HG02938 (cell line): ENCODE data around the gene DLK1.

Experiments used
- ATAC-seq: cut with Tn5 transposase; IDR thresholded peaks from one replicate; pipeline ENCODE4 v1.9.1; 2021; ENCODE audit warnings: mild to moderate bottlenecking, moderate library complexity; ENCODE audit not compliant: unreplicated experiment

Gene DLK1

DNA sequence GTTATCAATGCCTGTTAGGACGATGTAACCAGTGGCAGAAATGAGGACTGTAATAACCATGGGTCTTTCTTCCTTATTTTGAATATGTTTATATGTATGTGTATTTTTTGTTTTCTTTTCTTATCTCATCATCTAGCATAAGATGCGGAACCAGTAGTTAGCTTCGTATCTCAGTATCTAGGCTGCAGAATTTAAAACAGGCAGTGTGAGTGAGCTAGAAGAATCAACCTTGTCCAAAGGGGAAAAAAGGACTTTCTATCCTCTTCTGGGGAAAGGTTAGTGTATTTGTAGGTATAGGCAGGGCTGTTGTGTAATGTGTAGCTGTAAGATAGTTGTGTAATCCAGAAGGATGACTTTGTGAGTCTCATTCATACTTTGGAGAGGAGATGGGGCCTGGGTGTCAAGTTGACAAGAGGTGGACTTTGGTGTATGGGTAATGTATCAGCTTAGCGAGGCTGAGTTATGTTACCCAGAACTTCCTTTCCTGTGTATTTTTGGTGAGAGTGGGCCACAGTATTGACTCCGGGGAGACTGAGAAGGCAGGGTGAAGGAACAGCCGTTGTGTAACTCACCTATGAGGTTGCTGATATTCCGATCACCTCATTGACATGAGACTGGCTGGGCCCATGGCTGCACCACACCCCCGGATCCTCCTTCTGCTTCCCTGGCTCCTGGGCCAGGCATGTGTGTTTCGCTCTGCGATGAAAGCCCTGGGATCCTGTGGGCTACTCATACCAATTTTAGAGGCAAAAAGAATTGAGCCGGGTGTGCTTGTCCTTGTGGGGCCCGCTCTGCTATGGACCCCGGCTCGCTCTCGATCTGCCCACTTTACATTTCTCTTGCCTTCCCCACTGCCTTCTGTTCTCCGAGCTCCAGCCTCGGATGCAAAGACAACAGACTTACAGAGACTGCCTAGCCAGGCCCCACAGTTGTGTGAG, 24.3 kb downstream of the DLK1 start:
- no peak for ATAC-seq

DNA sequence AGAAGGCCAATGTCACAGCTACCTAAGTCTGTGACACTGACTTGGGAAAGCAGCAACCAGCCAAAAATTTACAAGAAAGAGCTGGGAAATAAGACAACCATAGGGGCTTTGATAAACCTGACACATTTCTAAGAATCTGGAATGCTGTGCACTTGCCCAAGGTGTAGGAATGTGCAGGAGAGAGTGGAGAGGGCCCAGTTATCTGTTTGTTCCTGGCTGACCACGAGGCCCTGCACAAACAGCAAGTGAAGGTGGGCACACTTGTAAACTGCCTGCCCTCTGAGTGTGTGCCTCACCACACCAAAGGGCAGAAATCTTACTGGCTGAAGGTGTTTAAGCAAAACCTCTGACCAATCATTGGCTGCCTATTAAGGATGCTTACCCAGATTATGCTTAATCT, 27.3 kb downstream of the DLK1 start:
- ATAC-seq: no peak

- no peak for ATAC-seq
These were observed 29.0 kb downstream of the DLK1 start for GRCh38 chr14:100755649-100756048.

DNA sequence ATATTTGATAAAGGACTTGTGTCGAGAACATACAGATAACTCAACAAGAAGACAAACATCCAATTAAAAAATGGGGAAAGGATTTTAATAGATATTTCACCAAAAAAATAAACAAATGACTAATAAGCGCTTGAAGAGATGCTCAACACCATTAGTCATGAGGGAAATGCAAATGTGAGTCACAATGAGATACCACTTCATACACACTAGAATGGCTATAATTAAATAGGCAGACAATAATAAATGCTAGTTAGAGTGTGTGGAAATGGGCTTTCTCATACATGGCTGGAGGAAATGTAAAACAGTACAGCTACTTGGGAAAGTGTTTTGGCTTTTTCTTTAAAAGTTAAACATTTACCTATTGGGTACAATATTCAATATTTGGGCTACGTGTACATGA, 34.8 kb downstream of the DLK1 start:
- no peak for ATAC-seq

GRCh38 chr14:100762089-100762515, 35.4 kb downstream of the DLK1 start:
- no peak for ATAC-seq

GRCh38 chr14:100762901-100763300, 36.2 kb downstream of the DLK1 start:
- no peak for ATAC-seq

DNA sequence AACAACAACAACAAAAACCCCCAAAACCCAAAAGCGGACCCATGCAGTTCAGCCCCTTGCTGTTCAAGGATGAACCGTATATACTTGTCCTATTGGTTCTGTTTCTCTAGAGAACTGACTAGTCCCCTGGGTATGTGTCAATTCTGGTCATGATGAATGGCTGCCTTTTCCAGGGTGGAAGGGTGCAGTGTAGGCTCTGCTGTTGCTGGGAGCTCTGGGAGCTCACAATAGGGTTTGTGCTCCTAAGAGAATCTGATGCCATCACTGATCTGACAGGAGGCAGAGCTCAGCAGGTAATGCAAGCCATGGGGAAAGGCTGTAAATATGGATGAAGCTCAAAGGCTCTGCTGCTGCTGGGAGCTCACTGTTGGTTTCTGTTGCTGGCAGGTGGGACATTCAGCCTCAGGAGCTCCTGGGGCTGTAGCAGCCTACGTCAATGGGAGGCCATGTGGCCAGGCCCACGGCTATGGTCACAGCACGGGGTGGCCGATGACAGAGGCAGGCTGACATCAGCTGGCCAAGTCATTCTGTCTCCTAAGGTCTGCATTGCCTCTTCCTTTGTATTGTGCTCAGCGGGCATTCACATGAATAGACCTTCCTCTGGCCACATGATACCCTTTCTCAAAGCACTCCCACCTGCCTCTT, 37.9 kb downstream of the DLK1 start:
- ATAC-seq: no peak

DNA sequence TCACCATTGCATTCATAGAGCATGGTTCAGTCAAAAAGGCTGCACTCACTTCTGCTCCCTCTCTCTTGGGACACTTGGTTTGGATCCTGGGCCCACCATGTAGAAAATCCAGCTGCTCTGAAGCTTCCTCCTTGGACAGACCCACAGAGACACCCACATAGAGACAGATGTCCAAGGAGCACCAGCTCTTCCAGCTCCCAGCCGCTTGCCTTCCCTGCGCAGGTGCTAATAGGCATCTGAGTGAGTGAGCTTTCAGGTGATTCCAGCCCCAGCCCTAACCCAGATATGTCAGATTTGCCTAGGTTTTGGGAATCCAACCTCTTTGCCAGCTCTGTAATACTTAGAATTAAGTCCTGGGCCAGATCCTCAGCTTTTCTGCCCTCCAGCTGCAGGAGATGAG, 38.6 kb downstream of the DLK1 start:
- no peak for ATAC-seq

DNA sequence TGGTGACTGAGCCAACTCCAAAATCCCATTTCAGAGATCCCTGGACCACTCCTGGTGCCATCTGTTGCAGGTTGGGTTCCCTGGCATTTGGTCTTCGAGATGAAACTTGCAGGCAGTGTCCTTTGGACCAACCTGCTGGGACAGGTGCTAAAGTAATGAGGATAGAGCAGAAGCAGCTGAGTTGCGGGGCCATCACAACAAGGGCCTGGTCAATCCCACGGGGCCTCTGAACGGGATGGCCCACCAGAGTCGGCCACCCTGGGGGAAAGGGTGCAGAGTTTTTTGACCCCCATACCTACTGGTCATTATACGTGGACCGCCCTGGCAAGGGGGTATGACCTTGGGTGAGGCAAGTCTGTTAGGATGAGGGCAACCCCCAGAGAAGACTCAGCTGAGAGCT, 39.3 kb downstream of the DLK1 start:
- ATAC-seq: no peak

DNA sequence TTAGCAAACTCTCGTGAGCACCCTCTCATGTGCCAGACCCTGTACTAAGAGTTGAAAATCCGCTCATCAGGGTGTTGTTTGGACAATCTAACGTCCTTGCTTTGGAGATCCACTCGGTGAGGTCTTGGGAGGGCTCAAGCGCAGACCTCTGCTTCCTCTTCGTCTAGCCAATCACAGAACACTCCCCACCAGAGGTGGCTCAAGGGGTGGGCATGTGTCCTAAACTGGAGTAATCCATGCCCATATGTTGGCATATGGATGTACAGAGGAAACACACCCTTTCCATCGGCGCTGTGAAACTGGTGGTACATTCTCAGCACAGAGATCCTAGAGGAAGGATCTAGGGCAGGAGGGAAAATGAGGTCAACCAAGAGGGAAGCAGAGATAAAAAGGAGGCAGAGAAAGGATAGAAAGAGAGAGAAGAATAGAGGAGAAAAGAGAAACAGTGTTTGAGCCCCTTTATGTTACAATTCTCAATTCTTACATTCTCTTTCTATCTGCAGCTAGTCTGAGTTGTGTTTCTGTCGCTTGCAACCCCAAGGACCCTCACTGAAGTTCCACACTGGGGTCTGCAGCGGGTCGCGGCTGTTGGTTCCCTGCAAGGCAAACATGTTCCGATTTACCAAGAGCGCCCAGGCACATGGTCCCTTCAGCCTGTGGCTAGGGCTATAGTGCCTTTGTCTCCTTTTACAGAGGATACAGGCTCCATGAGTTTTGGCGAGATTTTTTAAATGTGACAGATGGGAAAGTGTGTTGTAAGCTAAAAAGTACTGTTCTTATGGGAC, 40.5 kb downstream of the DLK1 start:
- no peak for ATAC-seq

- no peak for ATAC-seq
These were observed 41.3 kb downstream of the DLK1 start for GRCh38 chr14:100767788-100768536.

DNA sequence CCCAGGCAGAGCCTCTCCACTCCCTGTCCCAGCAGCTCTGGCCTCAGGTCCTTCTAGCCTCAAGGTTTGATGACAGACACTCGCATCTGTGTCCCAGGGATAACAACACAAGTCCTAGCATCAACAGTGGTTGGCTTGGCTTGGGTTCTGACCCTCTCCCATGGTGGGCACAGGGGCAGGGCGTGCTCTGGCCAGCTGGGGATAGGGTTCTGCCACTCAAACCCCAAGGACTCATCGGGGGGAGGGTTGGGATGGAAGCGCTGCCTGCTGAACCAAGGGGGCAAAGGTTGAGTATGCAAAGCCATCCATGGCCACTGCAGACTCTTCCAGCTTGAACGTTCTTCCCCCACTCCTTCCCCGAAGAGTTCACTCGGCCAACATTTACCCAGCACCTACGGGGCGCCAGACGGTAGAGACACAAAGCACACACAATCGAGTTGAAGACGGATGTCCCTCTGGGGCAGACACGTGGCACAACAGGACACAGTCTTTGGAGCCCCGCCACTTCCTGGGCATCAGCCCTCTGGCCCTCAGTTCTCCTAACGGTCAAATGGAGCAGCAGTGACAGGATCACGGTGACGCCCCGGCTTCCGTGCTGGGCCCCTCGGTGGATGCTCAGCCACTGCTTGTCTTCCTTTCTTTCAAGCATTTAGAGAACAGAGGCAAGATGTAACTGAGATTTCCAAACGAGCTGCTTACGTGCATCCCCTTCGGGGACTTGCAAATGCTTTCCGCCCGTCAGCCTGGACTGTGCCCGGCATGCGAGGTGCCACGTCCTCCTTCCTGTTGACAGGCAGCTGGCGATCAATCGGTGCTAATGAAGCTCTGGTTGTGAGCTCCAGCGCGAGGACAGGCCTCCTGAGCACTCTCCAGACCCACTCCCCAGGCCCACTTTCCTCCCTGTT, 42.6 kb downstream of the DLK1 start:
- ATAC-seq: no peak

- ATAC-seq: no peak
These were observed 43.4 kb downstream of the DLK1 start for GRCh38 chr14:100770046-100770445.

- no peak for ATAC-seq
These were observed 44.0 kb downstream of the DLK1 start for GRCh38 chr14:100770605-100771120.

DNA sequence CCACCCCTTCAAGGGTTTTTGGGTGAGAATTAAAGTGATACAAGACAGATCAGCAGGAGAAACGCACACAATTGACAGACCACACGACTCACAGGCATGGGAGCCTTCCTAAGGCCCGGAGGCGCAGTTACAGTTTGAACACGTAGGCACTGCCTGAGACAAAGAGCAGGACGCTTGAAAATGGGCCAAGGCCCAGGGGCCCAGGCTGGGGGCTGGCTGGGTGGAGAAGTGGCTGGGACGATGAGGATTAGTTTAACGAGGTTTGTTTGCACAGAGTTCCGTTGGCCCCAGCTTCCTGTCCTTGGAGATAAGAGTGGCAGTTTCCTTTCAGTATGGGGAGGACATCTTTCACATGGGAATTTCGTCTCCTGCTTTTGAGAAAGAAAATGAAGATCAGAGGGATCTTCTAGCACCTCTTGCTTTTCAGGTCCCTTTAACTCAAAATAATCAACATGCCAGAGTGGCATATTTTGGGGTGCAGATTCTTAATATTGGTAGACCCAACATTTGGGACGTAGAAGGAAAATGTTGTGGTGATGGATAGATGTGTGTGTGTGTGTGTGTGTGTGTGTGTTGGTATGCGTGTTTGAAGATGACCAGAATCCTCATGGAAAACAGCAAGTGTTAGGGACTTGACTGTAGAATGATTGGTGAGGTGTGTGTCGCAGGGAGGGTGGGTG, 44.6 kb downstream of the DLK1 start:
- no peak for ATAC-seq

DNA sequence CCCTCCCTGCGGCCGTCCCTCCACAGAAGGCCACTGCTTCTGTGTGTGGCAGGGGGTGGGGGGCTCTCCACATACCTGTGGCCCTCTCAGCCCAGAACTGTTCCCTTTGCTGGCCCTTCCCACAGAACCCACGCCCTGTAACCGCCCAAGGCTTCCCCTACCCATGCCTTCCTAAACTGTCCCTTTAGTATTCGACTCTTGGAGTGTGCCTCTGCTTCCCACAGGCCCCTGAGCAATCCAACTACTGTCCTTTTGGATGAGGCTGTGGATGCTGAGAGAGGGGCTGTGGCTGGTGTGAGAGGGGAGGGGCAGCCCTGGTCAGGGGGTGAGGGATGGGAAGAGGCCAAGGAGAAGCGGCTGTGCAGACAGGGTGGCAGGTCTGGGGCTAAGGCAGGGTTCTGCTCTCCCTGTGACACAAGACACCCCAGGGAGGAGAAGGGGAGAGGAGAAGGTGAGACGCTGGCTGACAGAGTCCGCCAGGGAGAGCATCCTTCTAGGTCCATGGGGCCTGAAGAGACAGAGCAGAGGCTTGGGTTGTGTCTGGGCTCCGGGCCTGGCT, 46.0 kb downstream of the DLK1 start:
- no peak for ATAC-seq

DNA sequence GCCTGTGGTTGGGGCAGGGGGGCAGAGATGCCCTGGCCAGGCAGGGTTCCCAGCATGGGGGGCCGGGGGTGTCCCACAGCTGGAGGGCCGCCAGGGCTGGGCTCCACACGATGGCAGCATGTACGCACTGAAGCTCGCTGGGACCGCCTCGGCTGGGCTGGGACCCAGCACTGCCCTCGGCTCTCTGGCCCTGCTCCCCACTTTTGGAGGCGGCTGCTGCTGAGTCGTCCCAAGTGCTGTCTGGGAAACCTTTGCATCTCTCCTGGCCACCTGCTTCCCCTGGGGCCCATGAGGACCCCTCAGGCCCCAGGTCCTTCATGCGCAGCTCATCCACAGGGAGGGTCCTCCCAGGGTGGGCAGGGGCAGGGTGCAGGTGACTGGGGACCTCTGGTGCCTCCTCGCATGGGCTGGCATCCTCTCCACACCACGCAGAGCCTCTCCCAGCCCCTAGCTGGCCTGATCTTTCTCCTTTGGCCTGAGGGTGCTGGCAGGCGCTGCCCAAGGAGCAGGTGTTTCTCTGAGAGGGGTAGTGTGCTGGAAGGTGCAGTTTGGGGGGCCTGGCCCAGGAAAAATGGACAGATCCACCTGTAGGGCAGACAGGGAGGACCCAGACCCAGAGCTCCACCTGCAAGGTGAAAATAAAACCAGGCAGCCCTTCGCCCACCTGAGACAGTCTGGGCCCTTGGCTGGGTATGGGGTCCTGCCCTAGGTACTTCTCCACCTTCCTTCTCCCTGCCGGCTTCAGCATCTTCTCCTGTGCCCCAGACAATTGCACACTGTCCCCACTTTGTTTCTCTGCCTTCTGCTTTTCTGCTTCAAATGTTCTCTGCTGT, 46.9 kb downstream of the DLK1 start:
- no peak for ATAC-seq

DNA sequence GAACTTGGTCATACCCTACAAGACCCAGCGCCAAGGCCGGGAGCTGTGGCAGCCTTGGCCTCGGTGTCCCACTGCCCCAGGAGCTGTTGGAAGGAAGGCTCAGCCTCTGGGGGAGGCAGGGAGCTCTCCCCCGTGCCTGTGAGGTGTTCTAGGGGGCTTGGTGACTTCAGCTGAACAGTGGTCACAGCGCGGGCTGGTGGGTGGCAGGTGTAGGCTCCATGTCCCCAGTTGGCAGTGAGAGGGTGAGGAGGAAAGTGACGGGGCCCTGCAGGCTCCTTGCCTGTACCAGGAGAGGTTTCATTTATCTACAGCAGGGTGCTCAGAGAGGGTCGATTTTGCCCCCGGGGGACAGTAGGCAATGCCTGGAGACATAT, 47.5 kb downstream of the DLK1 start:
- no peak for ATAC-seq
